Neural cell (in vitro differentiated cells): ENCODE results near the gene SLC24A5.

Experiments
- CTCF ChIP-seq: fragments of 450-650 bp; IDR thresholded peaks from 2 replicates; pipeline ENCODE4 v1.5.1; 2014; ENCODE audit warnings: antibody characterized with exemption, mild to moderate bottlenecking, moderate library complexity; ENCODE audit not compliant: poor library complexity, severe bottlenecking
- EP300 ChIP-seq: fragments of 450-650 bp; conservative IDR thresholded peaks from 2 replicates; pipeline ENCODE4 v1.6.1; 2014; ENCODE audit warnings: antibody characterized with exemption, mild to moderate bottlenecking, moderate library complexity; ENCODE audit not compliant: poor library complexity, severe bottlenecking
- EZH2 ChIP-seq: fragments of 200-600, 300-800 bp; shearing (Covaris generic), sonication (generic); IDR thresholded peaks from 2 replicates; pipeline ENCODE4 v1.6.1; 2014; ENCODE audit warnings: antibody characterized with exemption, low read length, borderline replicate concordance, mild to moderate bottlenecking; ENCODE audit not compliant: insufficient read depth, poor library complexity, severe bottlenecking
- MXI1 ChIP-seq: fragments of 450-650 bp; conservative IDR thresholded peaks from 2 replicates; pipeline ENCODE4 v1.6.1; 2014; ENCODE audit warnings: antibody characterized with exemption, mild to moderate bottlenecking; ENCODE audit not compliant: poor library complexity, severe bottlenecking
- POLR2AphosphoS5 ChIP-seq: IDR thresholded peaks from 2 replicates; pipeline ENCODE4 v1.6.1; 2012
- RAD21 ChIP-seq: fragments of 450-650 bp; conservative IDR thresholded peaks from 2 replicates; pipeline ENCODE4 v1.6.1; 2014; ENCODE audit warnings: antibody characterized with exemption, mild to moderate bottlenecking, moderate library complexity
- REST ChIP-seq: IDR thresholded peaks from 2 replicates; pipeline ENCODE4 v1.6.1; 2012; ENCODE audit warnings: borderline replicate concordance
- SMC3 ChIP-seq: fragments of 450-650 bp; conservative IDR thresholded peaks from 2 replicates; pipeline ENCODE4 v1.6.1; 2014; ENCODE audit warnings: antibody characterized with exemption, mild to moderate bottlenecking, moderate library complexity; ENCODE audit not compliant: poor library complexity
- TAF1 ChIP-seq: IDR thresholded peaks from 2 replicates; pipeline ENCODE4 v1.6.1; 2012; ENCODE audit warnings: low read depth

GRCh38 chr15:48091522-48091921, 29.3 kb upstream of the SLC24A5 start:
- TF ChIP-seq CTCF (no peak), MXI1 (no peak), SMC3 (no peak), POLR2AphosphoS5 (no peak), EZH2 (no peak), TAF1 (no peak), EP300 (no peak), REST (no peak), RAD21 (no peak)
